Measurements from ENCODE around the gene RHBDL2. TPM values are rescaled to one million over a fixed set of nuclear protein-coding genes. Genes with fewer than 3 reads are reported as not detected.
A peak's percentile ranks its signal among the peaks of the same experiment; 100 is the strongest.
"Not testable (repeated sequence)": the region's sequence is repeated elsewhere in the genome, so short reads cannot be mapped to it uniquely, and the experiment has no call there.

Gene RHBDL2
- total RNA-seq, 1 experiment from 2014 or later = 0.80 TPM

- DNase-seq (ENCODE audit: low read depth) = no peak
These were observed 65.8 kb downstream of the RHBDL2 start for GRCh38 chr1:38875811-38876210.

- DNase-seq (ENCODE audit: low read depth) = peak; percentile 99
These were observed 68.3 kb downstream of the RHBDL2 start, which contains the start of gene MYCBP for GRCh38 chr1:38873027-38873969. MYCBP (minus strand) TSS chr1:38873348; CDS start chr1:38873305, 43 bp downstream.

GRCh38 chr1:38872401-38873026 is 69.1 kb downstream of the RHBDL2 start:
- DNase-seq (ENCODE audit: low read depth) = peak; percentile 39

- no peak for DNase-seq (ENCODE audit: low read depth)
These were observed 70.6 kb downstream of the RHBDL2 start for GRCh38 chr1:38870996-38871395.

- DNase-seq (ENCODE audit: low read depth) = no peak
These were observed 74.4 kb downstream of the RHBDL2 start for GRCh38 chr1:38867208-38867607.

- no peak for DNase-seq (ENCODE audit: low read depth)
These were observed 76.4 kb downstream of the RHBDL2 start for GRCh38 chr1:38865112-38865715.

GRCh38 chr1:38860454-38860795 is 81.2 kb downstream of the RHBDL2 start:
- no peak for DNase-seq (ENCODE audit: low read depth)

GRCh38 chr1:38859561-38860453 is 81.8 kb downstream of the RHBDL2 start, which contains the start of gene RRAGC:
RRAGC (minus strand) TSS chr1:38859772; CDS start chr1:38859646, 126 bp downstream.
- peak; percentile 100 for DNase-seq (ENCODE audit: low read depth)

GRCh38 chr1:38858833-38859560 is 82.6 kb downstream of the RHBDL2 start:
- DNase-seq (ENCODE audit: low read depth) = peak; percentile 51

- no peak for DNase-seq (ENCODE audit: low read depth)
These were observed 88.8 kb downstream of the RHBDL2 start for GRCh38 chr1:38852780-38853179.

GRCh38 chr1:38848071-38848470 is 93.6 kb downstream of the RHBDL2 start:
- no peak for DNase-seq (ENCODE audit: low read depth)

- DNase-seq (ENCODE audit: low read depth) = no peak
These were observed 95.4 kb downstream of the RHBDL2 start for GRCh38 chr1:38846210-38846609.

- DNase-seq (ENCODE audit: low read depth) = not testable (repeated sequence)
These were observed 96.5 kb downstream of the RHBDL2 start for GRCh38 chr1:38845088-38845487.

- DNase-seq (ENCODE audit: low read depth) = no peak
These were observed 101.3 kb downstream of the RHBDL2 start for GRCh38 chr1:38840281-38840680.

GRCh38 chr1:38839363-38839762 is 102.3 kb downstream of the RHBDL2 start:
- no peak for DNase-seq (ENCODE audit: low read depth)

- not testable (repeated sequence) for DNase-seq (ENCODE audit: low read depth)
These were observed 105.3 kb downstream of the RHBDL2 start for GRCh38 chr1:38836316-38836715.
